ENCODE data around the gene KLHL42. TPM values are rescaled to one million over a fixed set of nuclear protein-coding genes. Genes with fewer than 3 reads are reported as not detected.

The KLHL42 gene
- total RNA-seq, 1 experiment from 2014 or later: 74.2 TPM

GRCh38 chr12:27777141-27777540, 2.9 kb upstream of the KLHL42 start:
- Histone ChIP-seq H3K4me1 (ENCODE audit: insufficient read depth, low read length) (peaks cover 40% of the 10 kb centered on the region), H3K79me2 (ENCODE audit: low read length) (peaks cover 36% of the 10 kb centered on the region), H4K20me1 (ENCODE audit: low read length) (no peaks in the 10 kb centered on the region), H3K9me3 (ENCODE audit: low read length) (no peaks in the 10 kb centered on the region), H3K36me3 (ENCODE audit: low read depth, low read length) (no peaks in the 10 kb centered on the region; the same call in 1 of the 2 replicates), H3K4me3 (ENCODE audit: low read length) (no peak overlapping the region), H3K27ac (ENCODE audit: low read length) (no peak overlapping the region), H3K4me2 (ENCODE audit: low read length) (no peak overlapping the region), H3K9me2 (replicated peaks; ENCODE audit: low read length) (no peaks in the 10 kb centered on the region), H3K27me3 (ENCODE audit: low read length) (no peaks in the 10 kb centered on the region), H2AFZ (ENCODE audit: low read length) (no peak overlapping the region), H3F3A (ENCODE audit: low read length, unreplicated experiment) (peaks cover 9% of the 10 kb centered on the region), H3K9ac (ENCODE audit: low read length) (no peak overlapping the region)
- ChIA-PET CTCF (no interaction called here), POLR2A (ENCODE audit: unreplicated experiment) (interaction anchor here (0.5 kb wide), 1 partner anchor 101 kb away, joined by 7 read pairs; no protein-coding TSS in a partner anchor)
- ATAC-seq (no peak), DNase-seq (no peak)
- intact Hi-C loops (cut with micrococcal nuclease): no loop called here
- no TSS peak for BruUV-seq (replicated peaks)
- no peak for TF ChIP-seq CTCF (conservative IDR thresholded peaks at IDR 0.05; ENCODE audit: low read depth, low read length)
- TF ChIP-seq EZH2phosphoT487 (IDR thresholded peaks at IDR 0.05; ENCODE audit: borderline replicate concordance, low read length): no peak
- no peak for TF ChIP-seq EZH2 (IDR thresholded peaks at IDR 0.05; ENCODE audit: low read length, unreplicated experiment)

- BruUV-seq (replicated peaks): no TSS peak
- H3K36me3 ChIP-seq (ENCODE audit: low read depth, low read length): peaks cover 1% of the 10 kb centered on the region; the same call in 1 of the 2 replicates
- H3K4me3 ChIP-seq (ENCODE audit: low read length): no peak overlapping the region
- intact Hi-C loops (cut with micrococcal nuclease): no loop called here
- no peak for DNase-seq
- no peaks in the 10 kb centered on the region for H3K9me3 ChIP-seq (ENCODE audit: low read length)
- no peaks in the 10 kb centered on the region for H3K9me2 ChIP-seq (replicated peaks; ENCODE audit: low read length)
- POLR2A ChIA-PET (ENCODE audit: unreplicated experiment): interaction anchor here (0.6 kb wide), 1 partner anchor 77 kb away, joined by 3 read pairs; no protein-coding TSS in a partner anchor
- TF ChIP-seq EZH2 (IDR thresholded peaks at IDR 0.05; ENCODE audit: low read length, unreplicated experiment): no peak
- no peak for TF ChIP-seq CTCF (conservative IDR thresholded peaks at IDR 0.05; ENCODE audit: low read depth, low read length)
- no peak for TF ChIP-seq EZH2phosphoT487 (IDR thresholded peaks at IDR 0.05; ENCODE audit: borderline replicate concordance, low read length)
- no peak overlapping the region for H3K9ac ChIP-seq (ENCODE audit: low read length)
- H3K79me2 ChIP-seq (ENCODE audit: low read length): peaks cover 47% of the 10 kb centered on the region
- H3K27ac ChIP-seq (ENCODE audit: low read length): no peak overlapping the region
- peaks cover 39% of the 10 kb centered on the region for H3K4me1 ChIP-seq (ENCODE audit: insufficient read depth, low read length)
- no peaks in the 10 kb centered on the region for H3K27me3 ChIP-seq (ENCODE audit: low read length)
- H3F3A ChIP-seq (ENCODE audit: low read length, unreplicated experiment): peaks cover 1% of the 10 kb centered on the region
- peak overlapping the region; percentile 98; the same call in 1 of the 2 replicates for H3K4me2 ChIP-seq (ENCODE audit: low read length)
- H2AFZ ChIP-seq (ENCODE audit: low read length): no peak overlapping the region
- CTCF ChIA-PET: interaction anchor here (0.6 kb wide), 1 partner anchor 46 kb away, joined by 3 read pairs; no protein-coding TSS in a partner anchor
- H4K20me1 ChIP-seq (ENCODE audit: low read length): no peaks in the 10 kb centered on the region
- no peak for ATAC-seq
Observed at GRCh38 chr12:27778206-27778605, 1.8 kb upstream of the KLHL42 start.

- POLR2A ChIA-PET (ENCODE audit: unreplicated experiment): interaction anchor here (0.6 to 1.4 kb wide), 3 partner anchors 35 to 206 kb away, joined by 4 to 8 read pairs (median 4); no protein-coding TSS in a partner anchor
- no peaks in the 10 kb centered on the region for H3K9me2 ChIP-seq (replicated peaks; ENCODE audit: low read length)
- H3K27ac ChIP-seq (ENCODE audit: low read length): peak overlapping the region; percentile 64
- TF ChIP-seq EZH2phosphoT487 (IDR thresholded peaks at IDR 0.05; ENCODE audit: borderline replicate concordance, low read length): no peak
- no peak for TF ChIP-seq CTCF (conservative IDR thresholded peaks at IDR 0.05; ENCODE audit: low read depth, low read length)
- TF ChIP-seq EZH2 (IDR thresholded peaks at IDR 0.05; ENCODE audit: low read length, unreplicated experiment): no peak
- CTCF ChIA-PET: interaction anchor here (1.0 to 1.4 kb wide), 5 partner anchors 20 to 61 kb away, joined by 3 to 13 read pairs (median 4); no protein-coding TSS in a partner anchor
- no TSS peak for BruUV-seq (replicated peaks)
- no peaks in the 10 kb centered on the region for H4K20me1 ChIP-seq (ENCODE audit: low read length)
- H3K27me3 ChIP-seq (ENCODE audit: low read length): no peaks in the 10 kb centered on the region
- ATAC-seq (peak; percentile 0; the same call in 1 of the 2 replicates), DNase-seq (no peak)
- no peaks in the 10 kb centered on the region for H3F3A ChIP-seq (ENCODE audit: low read length, unreplicated experiment)
- peaks cover 59% of the 10 kb centered on the region for H3K79me2 ChIP-seq (ENCODE audit: low read length)
- H2AFZ ChIP-seq (ENCODE audit: low read length): peak overlapping the region; percentile 87
- H3K4me3 ChIP-seq (ENCODE audit: low read length): peak overlapping the region; percentile 78
- peak overlapping the region; percentile 98 for H3K4me2 ChIP-seq (ENCODE audit: low read length)
- H3K36me3 ChIP-seq (ENCODE audit: low read depth, low read length): peaks cover 3% of the 10 kb centered on the region; the same call in 1 of the 2 replicates
- peaks cover 33% of the 10 kb centered on the region for H3K4me1 ChIP-seq (ENCODE audit: insufficient read depth, low read length)
- intact Hi-C loops (cut with micrococcal nuclease): no loop called here
- H3K9ac ChIP-seq (ENCODE audit: low read length): peak overlapping the region; percentile 93
- no peaks in the 10 kb centered on the region for H3K9me3 ChIP-seq (ENCODE audit: low read length)
Observed at GRCh38 chr12:27779416-27779919, 565 bp upstream of the KLHL42 start.

All from PC-3 (cell line).